HG03354 (cell line): ENCODE measurements around the gene TAF10.

ENCODE experiments used
- ATAC-seq: cut with Tn5 transposase; IDR thresholded peaks from one replicate; pipeline ENCODE4 v1.9.1; 2021; ENCODE audit warnings: mild to moderate bottlenecking; ENCODE audit not compliant: unreplicated experiment, poor library complexity, severe bottlenecking

Gene TAF10

DNA sequence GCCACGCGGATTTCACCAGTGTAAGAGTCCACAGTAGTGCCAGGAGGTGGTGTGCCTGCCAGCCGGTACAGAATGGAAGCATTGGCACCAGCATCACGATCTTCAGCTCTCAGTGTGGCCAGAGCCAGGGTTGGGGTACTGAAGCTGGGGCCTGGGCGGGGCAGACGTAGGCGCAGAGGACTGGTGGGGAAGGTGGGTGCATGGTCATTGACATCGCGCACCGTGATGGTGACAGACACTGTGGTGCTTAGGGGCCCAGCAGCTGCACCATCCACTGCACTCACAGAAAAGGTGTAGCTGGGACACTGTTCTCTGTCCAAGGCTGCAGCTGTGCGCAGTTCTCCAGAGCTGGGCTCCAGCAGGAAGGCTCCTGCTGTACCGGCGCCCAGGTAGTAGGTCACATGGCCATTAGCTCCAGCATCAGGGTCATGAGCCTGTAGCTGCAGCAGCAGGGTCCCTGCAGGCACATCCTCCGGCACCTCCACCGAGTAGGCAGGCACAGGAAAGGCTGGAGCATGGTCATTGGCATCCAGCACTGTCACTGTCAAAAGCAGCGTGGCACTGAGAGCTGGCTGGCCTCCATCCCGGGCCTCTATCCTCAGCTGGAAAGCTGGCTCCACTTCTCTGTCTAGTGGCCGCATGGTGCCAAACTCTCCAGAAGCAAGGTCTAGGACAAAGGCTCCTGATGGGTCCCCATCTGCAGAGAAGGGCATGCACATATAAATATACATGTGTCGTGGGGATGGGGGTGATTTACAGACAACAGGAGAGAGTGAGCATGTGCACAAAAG lies 15.2 kb upstream of the TAF10 start:
- no peak for ATAC-seq

DNA sequence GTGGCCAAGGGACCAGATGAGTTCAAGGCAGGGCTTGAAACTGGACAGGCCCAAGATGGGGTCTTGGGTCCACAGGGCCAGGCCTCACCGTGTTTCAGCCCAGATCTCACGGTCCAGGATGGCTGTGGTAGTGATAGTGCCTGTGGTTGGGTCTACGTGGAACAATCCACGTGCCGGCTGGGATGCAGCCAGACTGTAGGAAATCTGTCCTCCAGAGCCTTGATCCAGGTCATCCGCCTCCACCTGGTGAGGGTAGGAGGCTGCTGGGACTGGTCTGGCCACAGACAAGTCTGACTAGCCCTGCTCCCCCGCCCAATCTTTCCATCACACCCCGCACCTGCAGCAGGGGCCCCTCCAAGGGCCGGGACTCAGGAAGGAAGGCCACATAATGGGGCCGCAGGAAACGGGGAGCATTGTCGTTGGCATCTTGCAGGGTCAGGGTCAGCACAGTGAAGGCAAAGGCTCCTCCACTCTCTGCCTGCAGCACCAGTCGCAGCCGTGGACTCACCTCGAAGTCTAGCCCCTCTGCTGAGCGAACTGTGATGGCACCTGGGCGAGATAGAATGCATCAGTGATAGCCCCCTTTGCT lies 13.9 kb upstream of the TAF10 start:
- ATAC-seq, result no peak

DNA sequence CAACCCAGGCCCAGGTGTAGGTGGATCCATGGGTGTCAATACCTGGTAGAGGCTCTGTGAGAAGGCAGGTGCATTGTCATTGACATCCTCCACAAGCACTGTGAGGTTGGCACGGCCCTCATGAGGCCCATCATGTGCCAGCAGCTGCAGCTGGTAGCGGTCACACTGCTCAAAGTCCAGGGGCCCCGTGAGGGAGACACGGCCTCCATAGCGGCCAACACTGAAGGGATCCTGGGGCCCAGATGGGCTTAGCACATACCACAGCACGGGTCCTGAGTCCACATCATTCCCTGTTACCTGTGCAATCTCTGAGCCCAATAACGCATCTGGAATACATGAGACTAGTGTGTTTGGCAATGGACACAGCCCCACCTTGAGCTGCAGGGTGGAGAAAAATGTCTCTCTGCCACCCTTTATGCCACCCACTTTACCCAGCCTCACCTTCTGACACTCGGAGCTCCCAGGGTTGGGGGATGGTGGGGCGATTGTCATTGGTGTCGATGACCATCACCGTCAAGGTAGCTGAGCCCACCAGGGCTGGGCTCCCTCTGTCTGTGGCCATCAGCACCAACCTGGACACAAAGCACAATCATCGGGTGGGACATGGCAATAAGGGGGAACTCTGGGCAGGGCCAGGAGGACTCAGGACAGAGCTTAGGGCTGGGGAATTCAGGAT lies 13.3 kb upstream of the TAF10 start:
- ATAC-seq, result no peak

DNA sequence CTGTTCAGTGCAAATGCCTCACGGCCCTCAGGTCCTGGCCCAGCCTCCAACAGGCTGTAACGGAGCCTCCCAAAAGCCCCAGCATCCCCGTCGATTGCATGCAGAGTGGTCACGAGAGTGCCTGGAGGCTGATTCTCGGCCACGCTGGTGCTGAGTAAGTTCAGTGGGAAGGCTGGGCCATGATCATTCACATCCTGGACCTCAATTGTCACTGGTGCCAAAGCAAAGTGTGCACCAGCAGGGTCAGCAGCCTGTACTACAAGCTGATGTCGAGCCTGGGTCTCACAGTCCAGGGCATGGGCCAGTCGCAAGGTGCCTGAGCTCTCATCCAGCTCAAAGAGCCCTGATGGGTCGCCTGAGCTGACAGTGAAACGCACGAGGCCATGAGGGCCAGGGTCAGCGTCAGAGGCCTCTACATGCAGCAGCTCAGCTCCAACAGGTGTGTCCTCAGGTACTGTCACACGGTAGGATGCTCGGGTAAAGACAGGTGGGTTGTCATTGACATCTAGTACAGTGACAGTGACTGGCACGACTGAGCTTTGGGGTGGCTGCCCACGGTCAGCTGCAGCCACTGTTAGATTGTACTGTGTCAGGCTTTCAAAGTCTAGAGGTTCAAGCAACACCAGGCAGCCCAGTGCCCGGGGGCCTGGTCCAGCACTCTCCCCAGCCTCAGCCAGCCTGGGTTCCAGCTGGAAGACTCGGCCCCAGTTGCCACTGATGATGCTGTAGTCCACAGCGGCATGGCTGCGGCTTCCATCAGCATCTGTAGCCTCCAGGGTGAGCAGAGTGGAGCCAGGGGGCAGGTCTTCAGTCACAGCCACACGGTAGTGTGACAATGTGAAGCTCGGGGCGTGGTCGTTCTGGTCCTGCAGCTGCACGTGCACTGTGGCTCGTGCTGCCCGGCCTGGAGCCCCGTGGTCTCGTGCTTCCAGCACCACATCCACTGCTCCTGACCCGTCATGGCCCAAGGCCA lies 11.7 kb upstream of the TAF10 start:
- no peak for ATAC-seq

DNA sequence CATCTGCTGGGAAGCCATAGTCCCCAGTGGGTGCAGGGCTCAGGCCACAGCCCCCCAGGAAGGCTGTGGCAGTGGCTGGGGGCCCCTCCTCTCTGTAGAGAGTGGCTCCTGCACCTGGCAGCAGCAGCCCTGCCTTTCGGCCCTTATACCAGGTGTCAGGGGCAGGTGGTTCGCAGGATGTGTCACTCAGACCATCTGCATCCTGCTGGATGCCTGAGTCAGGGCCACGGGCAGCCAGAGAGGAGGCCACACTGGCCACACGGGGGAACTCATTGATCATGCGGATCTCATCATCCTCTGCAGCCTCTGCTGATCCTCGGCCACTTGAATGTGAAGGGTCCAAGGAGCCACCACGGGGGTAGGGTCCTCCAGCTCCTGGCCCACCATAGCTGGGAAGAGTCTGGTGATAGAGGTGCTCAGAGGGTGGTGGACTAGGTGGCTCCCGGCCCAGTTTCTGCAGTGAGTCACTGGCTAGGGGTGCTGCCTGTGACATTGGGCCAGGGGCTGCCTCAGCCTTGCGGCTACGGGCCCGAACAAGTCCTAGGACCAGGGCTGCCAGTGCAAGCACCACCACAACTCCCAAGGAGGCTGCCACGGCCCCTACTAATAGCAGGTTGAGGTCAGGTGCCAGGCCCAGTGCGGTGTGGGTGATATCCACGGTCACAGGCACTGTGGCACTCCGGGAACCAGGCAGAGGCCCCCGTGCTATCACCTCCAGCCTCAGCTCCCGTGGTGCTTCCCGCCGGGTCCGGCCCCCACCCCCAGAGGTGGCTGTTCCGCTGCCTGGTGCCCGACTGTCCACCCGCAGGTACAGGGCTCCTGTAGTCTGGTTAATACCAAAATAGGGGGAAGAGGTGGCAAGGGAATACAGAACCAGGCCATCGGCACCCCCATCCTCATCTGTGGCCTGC lies 10.5 kb upstream of the TAF10 start:
- ATAC-seq, result no peak

DNA sequence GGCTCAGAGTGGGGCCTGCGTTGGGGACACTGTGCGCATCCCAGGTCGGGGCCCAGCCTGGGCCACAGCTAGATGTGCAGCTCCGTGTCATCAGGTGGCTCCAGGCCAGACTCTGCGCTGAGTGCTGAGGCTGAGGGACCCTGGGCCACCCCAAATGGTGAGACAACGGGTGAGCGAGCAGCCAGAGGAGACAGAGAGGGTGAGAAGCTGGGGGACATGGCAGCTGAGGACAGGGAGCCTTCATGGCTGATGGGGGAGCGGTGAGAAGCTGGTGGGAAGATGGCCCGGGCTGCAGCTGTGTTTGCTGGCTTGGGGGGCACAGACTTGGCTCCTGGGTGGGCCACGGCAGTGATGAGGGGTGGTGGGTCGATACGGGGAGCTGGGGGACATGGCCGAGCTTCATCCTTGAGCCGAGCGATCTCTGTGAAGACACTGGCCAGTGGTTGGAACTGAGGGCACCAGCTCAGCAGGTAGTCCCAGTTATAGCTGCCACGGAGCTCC lies 9.7 kb upstream of the TAF10 start:
- ATAC-seq, result no peak

DNA sequence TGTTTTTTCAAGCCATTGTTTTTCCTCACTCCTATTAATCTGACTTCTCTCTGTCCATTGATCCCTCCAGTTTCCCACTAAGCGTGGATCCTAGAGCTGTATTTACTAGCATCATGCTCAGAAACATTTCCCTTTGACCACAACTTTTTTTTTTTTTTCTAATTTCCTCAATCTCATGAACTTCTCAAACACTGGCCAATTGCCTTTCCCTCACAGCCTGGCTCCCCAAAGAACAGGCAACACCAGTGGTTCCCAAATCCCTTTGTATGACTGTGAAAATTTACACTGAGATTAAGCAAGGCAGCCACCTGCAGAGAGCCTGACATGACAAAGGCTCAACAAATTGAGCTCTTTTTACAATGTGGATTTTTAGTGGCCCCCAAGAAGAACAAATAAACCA lies 8.6 kb upstream of the TAF10 start:
- no peak for ATAC-seq

DNA sequence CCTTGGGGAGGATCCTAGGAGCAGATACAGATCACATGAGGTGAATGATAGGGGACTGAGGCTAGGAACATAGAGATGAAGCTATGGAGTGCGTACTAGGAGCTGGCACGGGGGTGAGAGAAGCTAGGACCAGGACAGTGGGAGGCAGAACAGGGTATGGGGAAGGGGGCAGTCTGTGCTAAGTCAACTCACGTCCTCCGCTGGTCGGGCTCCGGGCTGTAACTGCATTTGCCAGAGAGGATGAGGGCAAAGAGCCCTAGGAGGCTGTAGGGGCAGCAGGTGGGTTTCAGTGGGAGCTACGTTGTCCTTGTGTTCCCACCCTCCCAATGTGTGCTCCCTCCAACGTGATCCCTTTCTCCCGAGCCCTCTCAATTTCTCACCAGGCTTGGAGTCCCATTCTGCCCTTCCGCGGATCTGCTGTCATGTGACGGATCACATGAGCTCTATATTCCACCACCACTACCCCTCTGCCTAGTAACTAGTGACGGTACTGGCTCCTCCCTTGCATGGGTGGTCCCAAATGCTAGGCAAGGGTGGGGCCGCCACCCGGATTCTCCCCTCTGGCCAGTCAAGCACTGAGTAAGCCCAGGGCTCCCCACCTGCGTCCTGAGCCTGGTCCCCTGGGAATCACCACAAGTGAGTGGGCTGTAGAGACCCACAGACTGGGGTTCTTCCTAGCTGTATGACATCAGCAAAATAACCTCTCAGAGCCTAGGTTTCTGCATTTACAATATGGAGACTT lies 7.2 kb upstream of the TAF10 start, which contains the start of gene TPP1:
Gene TPP1 (minus strand): TSS at position 419 of the 742 bp plus-strand sequence. CDS start 22 bp downstream, at position 397.
- ATAC-seq, result peak; percentile 99

DNA sequence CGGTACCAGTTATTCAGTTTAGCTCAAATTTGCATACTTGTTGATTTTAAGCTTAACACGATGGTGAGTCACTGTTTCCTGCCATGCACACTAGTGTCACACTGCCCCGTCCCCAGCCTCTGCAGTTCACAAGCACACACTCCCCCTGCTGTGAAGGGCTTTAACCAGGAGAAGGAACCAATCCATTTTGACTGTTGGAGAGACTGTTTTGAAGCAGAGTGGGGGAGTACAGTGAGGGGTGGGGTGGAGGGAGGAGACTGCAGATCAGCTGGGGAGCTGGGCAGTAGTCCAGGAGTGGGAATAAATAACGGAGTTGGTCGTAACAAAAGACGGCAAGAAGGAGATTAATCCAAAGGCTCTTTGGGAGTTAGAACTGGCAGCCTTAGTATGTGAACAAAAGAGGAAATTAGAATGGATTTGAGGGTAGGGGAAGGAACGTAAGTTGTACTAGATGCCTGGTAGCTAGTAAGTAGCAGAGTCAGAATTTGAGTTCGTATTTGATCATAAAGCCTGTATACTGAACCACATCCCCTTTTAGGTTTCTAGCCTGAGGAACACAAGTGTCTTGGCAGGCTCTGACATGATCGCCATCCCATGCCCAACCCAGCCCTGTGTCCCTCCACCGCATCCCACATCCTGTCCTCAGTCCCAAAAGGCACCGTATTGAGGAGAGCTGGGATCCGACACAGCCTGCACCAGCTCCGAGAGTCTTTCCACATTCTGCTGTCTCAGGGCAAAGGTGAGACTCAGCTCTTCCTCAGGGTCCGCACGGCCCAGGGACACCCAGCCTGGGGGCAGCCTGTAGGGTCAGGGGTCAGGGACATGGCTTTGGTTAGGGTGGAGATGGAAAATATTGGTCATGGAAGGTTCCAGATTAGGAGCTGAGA lies 6.3 kb upstream of the TAF10 start:
- ATAC-seq, result peak; percentile 24

DNA sequence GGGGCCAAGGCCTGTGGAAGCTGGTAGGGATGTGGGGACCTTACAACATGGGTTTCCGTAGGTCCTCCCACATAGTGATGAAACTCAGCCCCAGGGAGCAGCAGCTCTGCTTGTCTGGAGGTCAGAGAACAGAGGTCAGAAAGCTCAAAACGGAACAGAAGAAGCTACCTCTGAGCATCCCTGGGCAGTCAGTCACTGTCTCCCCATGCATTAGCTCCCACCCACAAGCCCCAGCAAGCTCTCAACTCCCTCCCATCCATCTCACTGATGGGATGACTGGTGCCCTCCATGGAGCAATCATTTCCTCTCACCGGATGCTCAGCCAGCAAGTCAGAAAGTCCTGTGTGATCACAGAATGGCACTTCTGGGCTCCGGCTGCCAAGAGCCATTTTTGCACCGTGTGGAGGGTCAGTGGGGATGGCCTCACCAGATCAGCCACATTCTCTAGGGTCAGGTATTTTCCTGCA lies 5.3 kb upstream of the TAF10 start:
- ATAC-seq, result no peak

DNA sequence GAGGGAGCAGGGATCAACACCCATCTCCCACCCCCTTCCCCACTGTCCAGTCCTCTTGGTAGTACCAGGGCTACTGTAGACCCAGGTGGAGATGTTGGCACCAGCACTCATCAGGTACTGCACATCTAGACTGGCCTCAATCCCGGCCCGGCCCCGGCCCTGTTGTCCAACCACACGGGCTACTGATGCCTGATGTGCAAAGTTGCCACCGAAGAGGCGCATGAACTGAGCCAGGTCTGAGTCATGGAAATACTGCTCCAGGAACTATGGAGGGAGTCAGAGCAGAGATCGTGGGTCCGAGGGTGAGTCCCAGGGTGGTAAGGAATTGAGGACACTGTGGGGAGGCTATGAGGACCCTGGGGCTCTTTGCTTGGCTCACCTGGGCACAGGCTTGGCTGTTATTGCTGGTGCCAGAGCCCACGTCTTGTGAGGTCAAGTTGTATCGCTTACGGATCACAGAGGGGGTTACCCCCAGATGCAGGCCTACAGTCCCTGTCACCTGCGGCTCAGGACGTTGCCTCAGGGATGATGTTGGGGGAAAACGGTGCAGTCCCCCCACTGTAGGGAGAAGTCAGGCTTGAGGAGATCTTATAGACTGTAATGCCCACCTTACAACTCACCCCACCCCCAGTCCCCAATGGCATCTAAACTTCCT lies 4.7 kb upstream of the TAF10 start:
- ATAC-seq, result no peak

DNA sequence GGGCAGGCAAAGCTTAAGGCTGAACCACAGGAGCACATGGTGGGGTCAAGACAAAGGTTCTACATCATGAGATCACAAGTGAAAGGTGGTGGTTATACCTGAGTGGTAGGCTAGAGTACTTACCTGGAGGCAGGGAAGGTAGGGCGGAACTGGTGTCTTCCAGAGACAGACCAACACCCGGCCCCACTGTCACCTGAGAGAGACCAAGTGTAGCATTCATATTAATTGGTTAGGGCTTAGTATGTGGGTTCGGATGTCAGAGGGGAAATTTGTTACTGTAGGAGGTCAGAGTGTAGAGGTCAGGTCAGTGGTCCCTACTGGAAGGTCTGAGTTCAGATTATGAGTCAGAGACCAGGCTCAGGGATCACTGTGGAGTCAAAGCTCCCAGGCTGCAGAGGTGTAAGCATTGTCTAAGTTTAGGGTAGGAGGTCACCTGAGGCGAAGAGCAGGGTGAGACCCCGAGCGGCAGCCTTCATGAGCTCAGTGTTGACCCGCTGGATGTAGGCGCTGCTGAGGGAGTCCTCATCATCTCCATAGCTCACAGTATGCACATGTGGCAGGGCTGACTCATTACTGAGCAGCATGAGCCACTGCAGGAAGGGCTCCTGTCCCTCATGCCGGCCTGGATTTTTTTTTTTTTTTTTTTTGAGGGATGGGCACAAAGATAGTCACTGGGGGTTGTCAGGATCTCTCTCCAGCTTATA lies 4.0 kb upstream of the TAF10 start:
- ATAC-seq, result no peak

DNA sequence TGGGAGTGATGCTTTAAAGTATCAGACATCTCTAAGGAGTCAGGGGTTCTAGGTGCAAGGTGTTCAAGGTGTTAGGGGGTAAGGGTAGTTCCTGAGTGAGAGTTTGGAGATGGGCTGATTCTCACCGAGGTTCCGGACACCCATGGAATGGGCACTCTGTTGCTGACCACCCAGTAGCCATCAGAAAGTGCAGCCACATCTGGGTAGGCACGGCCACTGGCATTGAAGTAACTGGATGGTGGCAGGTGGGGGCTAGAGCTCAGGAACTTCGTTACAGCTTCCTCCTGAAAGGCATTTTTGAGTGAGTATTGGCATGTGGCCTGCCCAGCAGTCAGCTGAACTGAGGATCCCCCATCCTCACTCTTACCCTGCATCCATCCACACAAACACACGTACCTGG lies 3.0 kb upstream of the TAF10 start:
- ATAC-seq, result no peak

DNA sequence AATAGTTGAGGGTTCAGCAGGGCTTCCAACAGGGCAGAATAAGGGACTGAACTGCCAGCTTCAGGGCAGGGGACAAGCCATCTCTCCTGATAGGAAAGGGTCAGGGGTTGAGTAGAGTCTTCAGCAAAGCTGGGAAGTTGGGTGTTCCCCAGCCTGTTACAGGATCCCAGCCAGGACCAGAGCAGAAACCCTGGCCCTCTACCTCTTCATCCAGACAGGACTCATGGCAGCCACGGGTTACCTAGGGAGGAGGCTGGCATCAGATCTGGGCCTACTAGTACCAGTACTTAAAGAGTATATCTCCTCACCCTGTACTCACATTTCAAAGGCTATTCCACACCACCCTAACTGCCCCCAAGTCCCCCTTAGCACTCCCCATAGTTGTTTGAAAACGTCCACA lies 2.4 kb upstream of the TAF10 start:
- ATAC-seq, result no peak

DNA sequence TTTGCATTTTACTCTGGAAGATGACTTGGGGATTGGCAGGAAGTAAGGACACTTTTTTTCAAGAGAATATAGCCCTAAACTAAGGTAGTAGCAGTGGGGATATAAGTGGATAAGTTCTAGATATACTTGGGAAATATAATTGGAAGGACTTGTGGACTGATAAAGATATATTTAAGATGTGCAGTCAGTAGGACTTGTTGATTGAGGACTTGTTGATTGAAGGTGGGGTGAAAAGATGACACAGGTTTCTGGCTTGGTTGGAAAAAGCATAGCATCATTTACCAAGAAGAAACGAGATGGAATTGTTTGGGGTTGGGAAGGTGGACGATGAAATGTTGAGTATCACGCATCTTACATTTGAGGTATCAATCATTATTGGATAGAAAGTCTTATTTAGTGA lies 1.5 kb upstream of the TAF10 start:
- no peak for ATAC-seq

DNA sequence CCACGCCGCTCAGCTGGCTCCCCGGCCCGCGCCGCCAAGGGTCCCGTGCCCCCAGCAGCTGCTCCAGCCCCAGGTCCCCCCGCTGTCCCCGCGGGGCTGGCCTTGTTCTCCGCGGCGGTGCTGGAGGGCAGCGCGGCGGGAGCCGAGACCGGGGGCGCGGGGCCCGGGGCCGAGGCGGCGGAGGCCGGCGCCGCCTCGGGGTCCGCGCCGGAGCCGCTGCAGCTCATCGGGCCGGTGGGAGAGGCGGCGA lies 128 bp downstream of the TAF10 start:
- peak; percentile 24 for ATAC-seq
